ENCODE results near the gene ITPKC.
A peak's percentile ranks its signal among the peaks of the same experiment; 100 is the strongest.

ITPKC gene

GRCh38 chr19:40683437-40683836 is 33.5 kb upstream of the ITPKC start:
- no peak overlapping the region for H3K4me3 Mint-ChIP-seq
- no peaks in the 10 kb centered on the region for H3K27me3 Mint-ChIP-seq (ENCODE audit: low read depth, poor library complexity)
- TF ChIP-seq, protein P1, sequence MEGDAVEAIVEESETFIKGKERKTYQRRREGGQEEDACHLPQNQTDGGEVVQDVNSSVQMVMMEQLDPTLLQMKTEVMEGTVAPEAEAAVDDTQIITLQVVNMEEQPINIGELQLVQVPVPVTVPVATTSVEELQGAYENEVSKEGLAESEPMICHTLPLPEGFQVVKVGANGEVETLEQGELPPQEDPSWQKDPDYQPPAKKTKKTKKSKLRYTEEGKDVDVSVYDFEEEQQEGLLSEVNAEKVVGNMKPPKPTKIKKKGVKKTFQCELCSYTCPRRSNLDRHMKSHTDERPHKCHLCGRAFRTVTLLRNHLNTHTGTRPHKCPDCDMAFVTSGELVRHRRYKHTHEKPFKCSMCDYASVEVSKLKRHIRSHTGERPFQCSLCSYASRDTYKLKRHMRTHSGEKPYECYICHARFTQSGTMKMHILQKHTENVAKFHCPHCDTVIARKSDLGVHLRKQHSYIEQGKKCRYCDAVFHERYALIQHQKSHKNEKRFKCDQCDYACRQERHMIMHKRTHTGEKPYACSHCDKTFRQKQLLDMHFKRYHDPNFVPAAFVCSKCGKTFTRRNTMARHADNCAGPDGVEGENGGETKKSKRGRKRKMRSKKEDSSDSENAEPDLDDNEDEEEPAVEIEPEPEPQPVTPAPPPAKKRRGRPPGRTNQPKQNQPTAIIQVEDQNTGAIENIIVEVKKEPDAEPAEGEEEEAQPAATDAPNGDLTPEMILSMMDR (IDR thresholded peaks at IDR 0.05), result no peak
- peaks cover 46% of the 10 kb centered on the region for H3K36me3 Mint-ChIP-seq (ENCODE audit: low read depth)
- H3K4me1 Mint-ChIP-seq, result no peaks in the 10 kb centered on the region
- H3K9me3 Mint-ChIP-seq, result no peaks in the 10 kb centered on the region
- no peak overlapping the region for H3K27ac Mint-ChIP-seq
- DNase-seq, result no peak

GRCh38 chr19:40684280-40684679 is 32.6 kb upstream of the ITPKC start:
- no peak for DNase-seq
- Mint-ChIP-seq H3K9me3 (no peaks in the 10 kb centered on the region), H3K4me3 (no peak overlapping the region), H3K36me3 (ENCODE audit: low read depth) (peaks cover 42% of the 10 kb centered on the region), H3K27me3 (ENCODE audit: low read depth, poor library complexity) (no peaks in the 10 kb centered on the region), H3K27ac (no peak overlapping the region), H3K4me1 (no peaks in the 10 kb centered on the region)
- TF ChIP-seq, protein P1 (IDR thresholded peaks at IDR 0.05), result no peak

DNA sequence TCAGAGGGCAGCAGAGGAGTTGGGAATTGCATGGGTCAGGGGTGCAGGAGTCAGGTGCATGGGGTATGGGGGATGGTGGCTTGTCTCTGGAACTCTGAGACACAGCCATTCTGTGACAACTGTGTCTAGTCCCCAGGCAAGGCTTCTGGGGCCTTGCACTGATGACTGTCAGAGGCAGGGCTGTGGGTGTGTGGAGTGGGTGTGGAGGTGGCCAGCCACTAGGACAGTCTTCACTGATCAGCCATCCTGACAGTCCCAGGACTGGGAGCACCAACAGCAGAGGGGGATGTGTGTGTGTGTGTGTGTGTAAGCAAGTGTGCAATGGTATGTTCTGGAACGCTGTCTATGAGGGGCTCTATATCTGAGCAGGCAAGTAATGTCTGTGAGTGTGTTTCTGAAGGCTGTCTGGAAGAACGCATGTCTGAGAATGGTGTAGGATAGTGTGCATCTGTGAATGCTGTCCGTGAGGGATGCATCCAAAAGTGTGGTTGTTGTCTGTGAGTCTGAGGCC is 31.8 kb upstream of the ITPKC start:
- DNase-seq, result no peak
- H3K27ac Mint-ChIP-seq, result peak overlapping the region; percentile 30
- TF ChIP-seq, protein P1 (IDR thresholded peaks at IDR 0.05), result no peak
- H3K36me3 Mint-ChIP-seq (ENCODE audit: low read depth), result peaks cover 36% of the 10 kb centered on the region
- no peak overlapping the region for H3K4me3 Mint-ChIP-seq
- no peaks in the 10 kb centered on the region for H3K4me1 Mint-ChIP-seq
- H3K9me3 Mint-ChIP-seq, result no peaks in the 10 kb centered on the region
- no peaks in the 10 kb centered on the region for H3K27me3 Mint-ChIP-seq (ENCODE audit: low read depth, poor library complexity)

DNA sequence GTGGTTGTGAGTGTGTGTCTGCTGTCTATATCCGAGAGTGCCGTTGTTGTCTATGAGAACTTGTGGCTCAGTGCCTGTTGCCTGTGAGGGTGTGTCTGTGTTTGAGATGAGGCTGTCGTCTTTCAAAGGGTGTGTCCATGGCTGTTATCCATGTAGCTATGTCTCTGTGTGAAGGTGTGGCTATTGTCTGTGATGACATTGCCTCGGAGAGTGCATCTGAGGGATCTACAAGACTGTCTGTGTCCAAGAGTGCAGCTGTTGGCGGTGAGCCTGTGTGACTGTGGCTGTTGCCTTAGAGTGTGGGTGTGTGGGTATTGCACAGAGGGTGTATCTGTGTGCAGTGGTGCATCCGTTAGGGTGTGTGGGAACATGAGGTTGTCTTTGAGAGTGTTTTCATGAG is 31.3 kb upstream of the ITPKC start:
- Mint-ChIP-seq H3K27me3 (ENCODE audit: low read depth, poor library complexity) (no peaks in the 10 kb centered on the region), H3K36me3 (ENCODE audit: low read depth) (peaks cover 36% of the 10 kb centered on the region), H3K9me3 (no peaks in the 10 kb centered on the region), H3K27ac (peak overlapping the region; percentile 78), H3K4me1 (no peaks in the 10 kb centered on the region), H3K4me3 (no peak overlapping the region)
- TF ChIP-seq, protein P1 (IDR thresholded peaks at IDR 0.05), result no peak
- no peak for DNase-seq

- H3K27ac Mint-ChIP-seq, result no peak overlapping the region
- TF ChIP-seq, protein P1 (IDR thresholded peaks at IDR 0.05), result no peak
- no peaks in the 10 kb centered on the region for H3K9me3 Mint-ChIP-seq
- H3K27me3 Mint-ChIP-seq (ENCODE audit: low read depth, poor library complexity), result no peaks in the 10 kb centered on the region
- H3K4me3 Mint-ChIP-seq, result no peak overlapping the region
- peaks cover 28% of the 10 kb centered on the region for H3K36me3 Mint-ChIP-seq (ENCODE audit: low read depth)
- H3K4me1 Mint-ChIP-seq, result peaks cover 4% of the 10 kb centered on the region
- no peak for DNase-seq
Observed at GRCh38 chr19:40686882-40687524, 29.9 kb upstream of the ITPKC start.

DNA sequence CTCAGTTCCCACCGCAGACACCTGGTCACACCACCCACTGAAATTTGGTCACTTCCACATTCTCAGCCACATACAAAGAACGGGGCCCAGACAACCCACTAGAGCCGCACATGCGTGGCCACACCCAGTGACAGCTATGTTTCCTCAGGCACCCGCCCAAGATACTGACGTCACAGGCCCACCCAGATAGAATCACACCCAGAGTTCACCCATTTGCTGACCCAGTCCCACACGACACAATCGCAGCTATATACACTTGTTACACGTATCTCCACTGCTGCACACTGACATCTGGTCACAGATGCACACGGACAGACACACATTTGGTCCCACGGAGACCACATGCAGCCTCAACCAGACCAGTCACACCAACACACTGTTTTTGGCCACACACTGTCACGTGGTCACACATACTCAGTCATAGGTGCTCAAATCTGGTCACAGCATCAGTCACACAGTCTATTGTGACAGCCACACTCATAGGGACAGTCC is 29.3 kb upstream of the ITPKC start:
- no peaks in the 10 kb centered on the region for H3K9me3 Mint-ChIP-seq
- peaks cover 28% of the 10 kb centered on the region for H3K36me3 Mint-ChIP-seq (ENCODE audit: low read depth)
- H3K27ac Mint-ChIP-seq, result no peak overlapping the region
- no peaks in the 10 kb centered on the region for H3K27me3 Mint-ChIP-seq (ENCODE audit: low read depth, poor library complexity)
- peaks cover 4% of the 10 kb centered on the region for H3K4me1 Mint-ChIP-seq
- no peak for DNase-seq
- no peak overlapping the region for H3K4me3 Mint-ChIP-seq
- TF ChIP-seq, protein P1 (IDR thresholded peaks at IDR 0.05), result no peak

All from nephron progenitor cell (in vitro differentiated cells).